Measurements from ENCODE around the gene FAM107B. TPM values are rescaled to one million over a fixed set of nuclear protein-coding genes. Genes with fewer than 3 reads are reported as not detected.

FAM107B gene
- total RNA-seq, 3 donors from 2014 or later = 30.8 to 56.1 (median 51.8) TPM

GRCh38 chr10:14625765-14626525, 148.8 kb downstream of the FAM107B start:
- Histone ChIP-seq H3K4me1 (no peaks in the 10 kb centered on the region), H3K27ac (no peak overlapping the region)

GRCh38 chr10:14625192-14625631, 149.5 kb downstream of the FAM107B start:
- Histone ChIP-seq H3K27ac (no peak overlapping the region), H3K4me3 (no peak overlapping the region)
- intact Hi-C loops (cut with DNase I; ENCODE audit: low total_unique reads) = no loop called here

More at GRCh38 chr10:14625765-14626525, 148.8 kb downstream of the FAM107B start:
- H3K36me3 ChIP-seq = no peaks in the 10 kb centered on the region
- H3K9me3 ChIP-seq = no peaks in the 10 kb centered on the region
- H3K27me3 ChIP-seq = no peaks in the 10 kb centered on the region
- H3K4me3 ChIP-seq = no peak overlapping the region
- no peak for DNase-seq (ENCODE audit: low spot score in 2 of 2)
- intact Hi-C loops (cut with DNase I; ENCODE audit: low total_unique reads) = no loop called here
- no peak for TF ChIP-seq POLR2A (IDR thresholded peaks at IDR 0.05)
- TF ChIP-seq POLR2AphosphoS5 (IDR thresholded peaks at IDR 0.05) = no peak

DNA sequence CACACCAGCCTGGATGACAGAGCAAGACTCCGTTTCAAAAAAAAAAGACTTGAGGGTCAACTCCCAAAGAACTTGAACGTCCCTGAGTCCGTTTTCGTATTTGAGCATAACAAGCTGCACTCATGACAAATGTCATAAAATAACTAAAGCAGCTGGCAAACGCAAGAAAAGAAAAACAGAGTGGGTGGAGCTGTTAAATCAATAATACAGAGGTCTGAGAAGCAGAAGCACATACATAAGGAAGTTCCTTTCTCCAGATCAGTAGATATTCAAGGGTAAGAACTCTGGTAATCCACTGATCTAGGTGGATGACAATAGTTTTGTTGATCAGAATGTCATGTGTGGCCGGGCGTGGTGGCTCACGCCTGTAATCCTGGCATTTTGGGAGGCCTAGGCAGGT, 150.1 kb downstream of the FAM107B start:
- TF ChIP-seq CTCF (IDR thresholded peaks at IDR 0.05) (no peak), POLR2AphosphoS5 (IDR thresholded peaks at IDR 0.05) (no peak), POLR2A (IDR thresholded peaks at IDR 0.05) (no peak)
- H3K4me3 ChIP-seq = no peak overlapping the region
- H3K4me1 ChIP-seq = no peaks in the 10 kb centered on the region
- DNase-seq (ENCODE audit: low spot score in 2 of 2) = no peak
- H3K36me3 ChIP-seq = no peaks in the 10 kb centered on the region
- H3K27me3 ChIP-seq = no peaks in the 10 kb centered on the region
- H3K27ac ChIP-seq = no peak overlapping the region
- H3K9me3 ChIP-seq = no peaks in the 10 kb centered on the region
- intact Hi-C loops (cut with DNase I; ENCODE audit: low total_unique reads) = no loop called here

More at GRCh38 chr10:14625192-14625631, 149.5 kb downstream of the FAM107B start:
- H3K27me3 ChIP-seq = no peaks in the 10 kb centered on the region
- no peak for DNase-seq (ENCODE audit: low spot score in 2 of 2)
- TF ChIP-seq POLR2AphosphoS5 (IDR thresholded peaks at IDR 0.05) (no peak), CTCF (IDR thresholded peaks at IDR 0.05) (no peak), POLR2A (IDR thresholded peaks at IDR 0.05) (no peak)
- no peaks in the 10 kb centered on the region for H3K4me1 ChIP-seq
- no peaks in the 10 kb centered on the region for H3K36me3 ChIP-seq
- H3K9me3 ChIP-seq = no peaks in the 10 kb centered on the region

DNA sequence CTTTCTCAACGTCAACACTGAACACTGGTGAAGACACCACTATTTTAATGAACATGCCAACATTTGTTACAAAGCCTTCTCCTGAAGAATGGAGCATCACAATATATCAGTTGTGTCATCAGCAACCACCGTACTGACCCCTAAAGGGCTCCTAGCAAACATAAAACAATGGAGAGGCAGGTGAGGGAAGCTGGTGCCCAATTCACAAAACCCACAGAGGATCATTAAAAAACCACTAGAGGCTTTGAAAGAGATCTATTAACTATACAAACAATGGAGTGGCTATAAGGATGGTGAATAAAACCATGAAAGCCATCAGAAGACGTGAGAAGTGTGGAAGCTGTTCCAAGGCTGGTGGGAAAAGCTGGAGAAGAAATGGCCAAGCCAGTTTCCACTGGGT, 150.8 kb downstream of the FAM107B start:
- no peak overlapping the region for H3K4me3 ChIP-seq
- H3K27ac ChIP-seq = no peak overlapping the region
- no peak for DNase-seq (ENCODE audit: low spot score in 2 of 2)
- intact Hi-C loops (cut with DNase I; ENCODE audit: low total_unique reads) = no loop called here
- TF ChIP-seq POLR2AphosphoS5 (IDR thresholded peaks at IDR 0.05) (no peak), CTCF (IDR thresholded peaks at IDR 0.05) (no peak), POLR2A (IDR thresholded peaks at IDR 0.05) (no peak)
- H3K9me3 ChIP-seq = no peaks in the 10 kb centered on the region
- no peaks in the 10 kb centered on the region for H3K4me1 ChIP-seq
- no peaks in the 10 kb centered on the region for H3K27me3 ChIP-seq
- no peaks in the 10 kb centered on the region for H3K36me3 ChIP-seq

DNA sequence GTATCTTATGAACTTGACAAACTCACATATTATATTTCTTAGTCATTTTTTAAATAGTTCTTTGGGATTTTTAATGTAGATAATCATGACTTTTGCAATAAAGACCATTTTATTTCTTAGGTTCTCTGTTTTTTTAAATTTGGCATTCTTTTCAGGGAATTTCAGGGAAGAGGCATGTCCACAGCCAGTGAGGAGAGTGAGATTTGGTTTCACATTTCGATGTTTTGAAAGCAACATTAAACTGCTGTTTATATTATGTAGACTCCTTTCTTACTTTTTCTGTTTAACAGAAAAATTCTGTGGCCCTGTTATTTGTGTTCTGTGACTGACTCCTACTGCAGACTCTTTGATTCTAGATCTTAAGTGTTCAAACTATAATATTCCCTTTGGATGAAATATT, 153.7 kb downstream of the FAM107B start:
- intact Hi-C loops (cut with DNase I; ENCODE audit: low total_unique reads) = no loop called here
- Histone ChIP-seq H3K27ac (no peak overlapping the region), H3K4me3 (no peak overlapping the region), H3K4me1 (no peaks in the 10 kb centered on the region), H3K27me3 (no peaks in the 10 kb centered on the region), H3K9me3 (no peaks in the 10 kb centered on the region), H3K36me3 (no peaks in the 10 kb centered on the region)
- DNase-seq (ENCODE audit: low spot score in 2 of 2) = no peak
- TF ChIP-seq CTCF (IDR thresholded peaks at IDR 0.05) (no peak), POLR2AphosphoS5 (IDR thresholded peaks at IDR 0.05) (no peak), POLR2A (IDR thresholded peaks at IDR 0.05) (no peak)

Measured in breast epithelium (tissue), 4 donors.